Activated CD4-positive, alpha-beta memory T cell treated with anti-CD3 and anti-CD28 coated beads, Interleukin-2, amount 10 ng/mL, durations not matched to agents 7 days and 5 days (primary cell): Measurements from ENCODE around the gene PCDHB3. TPM values are rescaled to one million over a fixed set of nuclear protein-coding genes. Genes with fewer than 3 reads are reported as not detected.
"Not testable (repeated sequence)": the region's sequence is repeated elsewhere in the genome, so short reads cannot be mapped to it uniquely, and the experiment has no call there.

ENCODE experiments used
- CTCF ChIA-PET: fragments of 350-600 bp; sonication (Branson Sonifier 250); formaldehyde crosslinking; loops from one replicate; lab custom pipeline; 2021; ENCODE audit warnings: antibody characterized with exemption, inconsistent platforms; lab: Charles Lee
- POLR2A ChIA-PET: fragments of 350-600 bp; sonication (Branson Sonifier 250); formaldehyde crosslinking; loops from one replicate; lab custom pipeline; 2021; ENCODE audit warnings: antibody characterized with exemption; lab: Charles Lee
- DNase-seq: peaks from one replicate; pipeline ENCODE4 v3.0.0-alpha.2; 2020
- H3K27ac Mint-ChIP-seq: one replicate; pipeline ENCODE4 v1.8.0; 2021; ENCODE audit warnings: mild to moderate bottlenecking, mixed read lengths
- H3K27me3 Mint-ChIP-seq: one replicate; pipeline ENCODE4 v1.8.0; 2021; ENCODE audit warnings: mixed read lengths
- H3K36me3 Mint-ChIP-seq: one replicate; pipeline ENCODE4 v1.8.0; 2021; ENCODE audit warnings: low read depth, mixed read lengths
- H3K4me1 Mint-ChIP-seq: one replicate; pipeline ENCODE4 v1.8.0; 2021; ENCODE audit warnings: mixed read lengths
- H3K4me3 Mint-ChIP-seq: one replicate; pipeline ENCODE4 v1.8.0; 2021; ENCODE audit warnings: mild to moderate bottlenecking, mixed read lengths
- H3K9me3 Mint-ChIP-seq: one replicate; pipeline ENCODE4 v1.8.0; 2021; ENCODE audit warnings: mixed read lengths
- total RNA-seq, 2 experiments: library from RNA; stranded (reverse); gene quantifications; one replicate each; pipeline ENCODE4 v1.2.3, GENCODE V29; 2021

The PCDHB3 gene
- total RNA-seq, 2 experiments from 2014 or later, result not detected

DNA sequence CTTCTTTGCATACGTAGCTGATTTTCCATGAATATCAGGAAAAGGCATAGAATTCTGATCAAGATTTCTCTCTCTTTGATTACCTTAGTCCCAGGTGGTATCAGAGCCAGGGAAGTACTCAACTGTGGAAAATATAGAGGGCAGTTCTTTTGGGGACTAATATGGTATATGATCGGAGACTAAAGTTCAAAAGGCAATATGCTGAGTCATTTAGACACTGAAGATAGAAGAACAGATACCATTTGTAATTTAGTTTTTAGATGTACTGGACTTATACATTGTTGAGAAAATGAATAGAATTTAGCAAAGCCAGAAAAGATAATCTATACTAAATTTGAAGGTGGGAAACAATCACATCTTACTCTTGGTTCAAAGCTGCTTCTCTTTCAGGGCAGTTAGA lies 5.1 kb downstream of the PCDHB3 start:
- POLR2A ChIA-PET, result no interaction called here
- H3K9me3 Mint-ChIP-seq, result peaks cover 11% of the 10 kb centered on the region
- CTCF ChIA-PET, result no interaction called here
- DNase-seq, result no peak
- H3K4me3 Mint-ChIP-seq, result no peak overlapping the region
- H3K36me3 Mint-ChIP-seq, result peaks cover 3% of the 10 kb centered on the region
- H3K27me3 Mint-ChIP-seq, result no peaks in the 10 kb centered on the region
- H3K4me1 Mint-ChIP-seq, result no peaks in the 10 kb centered on the region
- H3K27ac Mint-ChIP-seq, result no peak overlapping the region

DNA sequence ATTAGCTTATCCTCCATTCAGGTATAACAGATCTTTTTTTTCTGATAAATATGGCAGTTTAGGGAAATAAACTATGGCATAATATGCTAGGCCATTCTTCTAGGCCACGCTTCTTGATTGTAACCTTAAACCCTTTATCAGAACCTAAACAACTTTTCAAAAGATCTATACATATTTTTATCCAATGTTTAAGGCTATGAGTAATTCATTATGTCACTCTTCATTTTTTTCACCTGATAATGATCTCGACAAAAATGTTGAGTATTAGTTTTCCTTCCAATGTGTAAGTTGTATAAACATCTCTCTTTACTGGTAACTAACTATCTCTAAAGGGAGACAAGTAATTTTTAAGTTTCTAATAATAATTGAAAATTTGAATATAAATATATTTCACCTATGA lies 19.0 kb downstream of the PCDHB3 start:
- H3K27me3 Mint-ChIP-seq, result no peaks in the 10 kb centered on the region
- no peak for DNase-seq
- no peak overlapping the region for H3K4me3 Mint-ChIP-seq
- H3K9me3 Mint-ChIP-seq, result peaks cover 11% of the 10 kb centered on the region
- CTCF ChIA-PET, result no interaction called here
- no peaks in the 10 kb centered on the region for H3K4me1 Mint-ChIP-seq
- POLR2A ChIA-PET, result no interaction called here
- H3K36me3 Mint-ChIP-seq, result no peaks in the 10 kb centered on the region
- no peak overlapping the region for H3K27ac Mint-ChIP-seq

DNA sequence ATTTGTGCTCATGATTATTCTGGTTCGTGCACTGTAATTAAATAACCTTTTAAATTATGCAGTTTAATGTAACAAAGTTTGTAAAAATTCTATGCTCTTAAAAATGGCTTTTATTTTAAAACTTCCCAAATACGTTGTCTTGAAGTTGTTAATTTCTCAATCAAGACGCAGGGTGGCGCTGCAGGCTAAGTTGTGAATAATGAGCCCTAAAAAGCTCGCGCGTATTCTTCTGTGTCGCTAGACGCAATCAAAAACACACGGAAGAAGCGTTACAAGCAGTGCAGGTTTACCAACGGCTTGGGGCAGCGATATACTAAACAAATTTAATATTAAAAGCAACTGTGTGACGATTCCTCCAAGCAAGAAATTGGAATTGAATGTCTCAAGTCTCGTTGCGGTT lies 21.3 kb downstream of the PCDHB3 start, which contains the start of gene PCDHB4:
TSS of gene PCDHB4 (plus strand) at position 256 of the 400 bp plus-strand sequence. CDS start 181 bp downstream, outside the sequence.
- CTCF ChIA-PET, result no interaction called here

DNA sequence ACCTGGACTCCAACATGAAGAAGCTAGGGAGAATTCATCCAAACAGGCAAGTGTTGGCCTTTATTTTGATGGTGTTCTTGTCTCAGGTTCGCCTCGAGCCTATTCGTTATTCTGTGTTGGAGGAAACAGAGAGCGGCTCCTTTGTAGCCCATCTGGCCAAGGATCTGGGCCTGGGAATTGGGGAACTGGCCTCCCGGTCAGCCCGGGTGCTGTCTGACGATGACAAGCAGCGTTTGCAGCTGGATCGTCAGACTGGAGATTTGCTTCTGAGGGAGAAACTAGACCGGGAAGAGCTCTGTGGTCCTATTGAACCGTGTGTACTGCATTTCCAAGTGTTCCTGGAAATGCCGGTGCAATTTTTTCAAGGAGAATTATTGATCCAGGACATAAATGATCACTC lies 21.7 kb downstream of the PCDHB3 start:
- ChIA-PET CTCF (no interaction called here), POLR2A (no interaction called here)
- no peaks in the 10 kb centered on the region for H3K27me3 Mint-ChIP-seq
- no peak overlapping the region for H3K4me3 Mint-ChIP-seq
- no peak overlapping the region for H3K27ac Mint-ChIP-seq
- H3K9me3 Mint-ChIP-seq, result peaks cover 6% of the 10 kb centered on the region
- no peak for DNase-seq
- no peaks in the 10 kb centered on the region for H3K36me3 Mint-ChIP-seq
- no peaks in the 10 kb centered on the region for H3K4me1 Mint-ChIP-seq

More for the DNA sequence above, 21.3 kb downstream of the PCDHB3 start, which contains the start of gene PCDHB4:
- Mint-ChIP-seq H3K27ac (no peak within 1 kb of the TSS), H3K4me1 (no peaks in the 10 kb centered on the region), H3K36me3 (no peaks in the 10 kb centered on the region), H3K4me3 (no peak within 1 kb of the TSS), H3K9me3 (peaks cover 9% of the 10 kb centered on the region), H3K27me3 (no peaks in the 10 kb centered on the region)
- POLR2A ChIA-PET, result no interaction called here
- DNase-seq, result no peak

DNA sequence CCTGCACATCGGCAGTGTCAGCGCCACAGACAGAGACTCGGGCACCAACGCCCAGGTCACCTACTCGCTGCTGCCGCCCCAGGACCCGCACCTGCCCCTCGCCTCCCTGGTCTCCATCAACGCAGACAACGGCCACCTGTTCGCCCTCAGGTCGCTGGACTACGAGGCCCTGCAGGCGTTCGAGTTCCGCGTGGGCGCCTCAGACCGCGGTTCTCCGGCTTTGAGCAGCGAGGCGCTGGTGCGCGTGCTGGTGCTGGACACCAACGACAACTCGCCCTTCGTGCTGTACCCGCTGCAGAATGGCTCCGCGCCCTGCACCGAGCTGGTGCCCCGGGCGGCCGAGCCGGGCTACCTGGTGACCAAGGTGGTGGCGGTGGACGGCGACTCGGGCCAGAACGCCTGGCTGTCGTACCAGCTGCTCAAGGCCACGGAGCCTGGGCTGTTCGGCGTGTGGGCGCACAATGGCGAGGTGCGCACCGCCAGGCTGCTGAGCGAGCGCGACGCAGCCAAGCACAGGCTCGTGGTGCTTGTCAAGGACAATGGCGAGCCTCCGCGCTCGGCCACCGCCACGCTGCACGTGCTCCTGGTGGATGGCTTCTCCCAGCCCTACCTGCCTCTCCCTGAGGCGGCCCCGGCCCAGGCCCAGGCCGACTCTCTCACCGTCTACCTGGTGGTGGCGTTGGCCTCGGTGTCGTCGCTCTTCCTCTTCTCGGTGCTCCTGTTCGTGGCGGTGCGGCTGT lies 23.3 kb downstream of the PCDHB3 start:
- H3K4me3 Mint-ChIP-seq, CTCF ChIA-PET, POLR2A ChIA-PET, H3K4me1 Mint-ChIP-seq, H3K9me3 Mint-ChIP-seq, DNase-seq, H3K27ac Mint-ChIP-seq, H3K36me3 Mint-ChIP-seq, H3K27me3 Mint-ChIP-seq: not testable (repeated sequence)

DNA sequence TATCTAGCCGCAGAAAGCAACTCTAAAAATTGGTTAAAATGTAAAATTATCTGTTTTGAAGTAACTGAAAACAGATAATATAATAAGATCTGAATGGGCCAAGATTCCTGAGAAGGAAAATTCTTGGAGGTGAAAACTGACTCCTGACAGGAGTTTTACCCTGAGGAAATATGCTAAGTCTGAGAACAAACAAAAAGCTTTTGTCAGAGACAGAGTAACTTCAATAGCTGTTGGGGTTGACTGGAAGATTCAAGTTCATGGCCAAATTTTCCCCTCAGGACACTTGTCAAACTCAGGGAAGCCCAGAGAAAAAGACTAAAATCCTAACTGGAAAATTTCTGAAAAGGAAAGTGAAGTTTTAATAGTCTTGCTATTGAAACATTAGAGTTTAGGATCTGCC lies 27.0 kb downstream of the PCDHB3 start:
- CTCF ChIA-PET, result no interaction called here

DNA sequence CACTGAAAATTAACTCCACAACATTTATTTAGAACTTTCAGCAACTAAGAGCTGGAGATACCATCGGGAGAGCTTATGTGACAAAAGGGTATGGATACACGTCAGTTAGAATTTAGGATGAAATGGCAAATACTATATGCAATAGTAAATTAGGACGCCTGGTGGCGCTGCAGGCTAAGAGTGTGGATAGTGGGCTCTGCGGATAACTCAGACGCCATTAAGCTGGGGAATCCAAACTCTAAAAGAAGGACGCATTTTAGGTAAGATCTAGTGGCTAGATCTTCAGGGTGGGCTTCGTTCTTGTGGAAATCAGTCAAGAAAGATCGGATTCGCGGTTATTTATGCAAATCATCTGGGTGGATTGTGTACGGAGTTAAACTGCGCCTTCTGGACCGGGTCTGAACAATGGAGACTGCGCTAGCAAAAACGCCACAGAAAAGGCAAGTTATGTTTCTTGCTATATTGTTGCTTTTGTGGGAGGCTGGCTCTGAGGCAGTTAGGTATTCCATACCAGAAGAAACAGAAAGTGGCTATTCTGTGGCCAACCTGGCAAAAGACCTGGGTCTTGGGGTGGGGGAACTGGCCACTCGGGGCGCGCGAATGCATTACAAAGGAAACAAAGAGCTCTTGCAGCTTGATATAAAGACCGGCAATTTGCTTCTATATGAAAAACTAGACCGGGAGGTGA lies 34.9 kb downstream of the PCDHB3 start, which contains the start of gene PCDHB5:
TSS of gene PCDHB5 (plus strand) at position 177 of the 688 bp plus-strand sequence. CDS start at position 406, 229 bp downstream.
- H3K27me3 Mint-ChIP-seq, result no peaks in the 10 kb centered on the region
- ChIA-PET CTCF (no interaction called here), POLR2A (no interaction called here)
- no peak for DNase-seq
- no peaks in the 10 kb centered on the region for H3K4me1 Mint-ChIP-seq
- peak within 1 kb of the TSS; percentile 13 for H3K4me3 Mint-ChIP-seq
- H3K9me3 Mint-ChIP-seq, result peaks cover 18% of the 10 kb centered on the region
- peaks cover 4% of the 10 kb centered on the region for H3K36me3 Mint-ChIP-seq
- no peak within 1 kb of the TSS for H3K27ac Mint-ChIP-seq

More for the DNA sequence above, 27.0 kb downstream of the PCDHB3 start:
- Mint-ChIP-seq H3K9me3 (peaks cover 8% of the 10 kb centered on the region), H3K27me3 (no peaks in the 10 kb centered on the region), H3K4me3 (no peak overlapping the region), H3K4me1 (no peaks in the 10 kb centered on the region), H3K27ac (no peak overlapping the region), H3K36me3 (no peaks in the 10 kb centered on the region)
- no peak for DNase-seq
- POLR2A ChIA-PET, result no interaction called here

DNA sequence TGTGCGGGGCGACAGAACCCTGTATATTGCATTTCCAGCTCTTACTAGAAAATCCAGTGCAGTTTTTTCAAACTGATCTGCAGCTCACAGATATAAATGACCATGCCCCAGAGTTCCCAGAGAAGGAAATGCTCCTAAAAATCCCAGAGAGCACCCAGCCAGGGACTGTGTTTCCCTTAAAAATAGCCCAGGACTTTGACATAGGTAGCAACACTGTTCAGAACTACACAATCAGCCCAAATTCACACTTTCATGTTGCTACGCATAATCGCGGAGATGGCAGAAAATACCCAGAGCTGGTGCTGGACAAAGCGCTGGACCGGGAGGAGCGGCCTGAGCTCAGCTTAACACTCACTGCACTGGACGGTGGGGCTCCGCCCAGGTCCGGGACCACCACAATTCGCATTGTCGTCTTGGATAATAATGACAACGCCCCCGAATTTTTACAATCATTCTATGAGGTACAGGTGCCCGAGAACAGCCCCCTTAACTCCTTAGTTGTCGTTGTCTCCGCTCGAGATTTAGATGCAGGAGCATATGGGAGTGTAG lies 35.5 kb downstream of the PCDHB3 start:
- ChIA-PET CTCF (no interaction called here), POLR2A (no interaction called here)
- H3K4me1 Mint-ChIP-seq, result no peaks in the 10 kb centered on the region
- H3K36me3 Mint-ChIP-seq, result peaks cover 4% of the 10 kb centered on the region
- H3K27me3 Mint-ChIP-seq, result no peaks in the 10 kb centered on the region
- no peak for DNase-seq
- H3K27ac Mint-ChIP-seq, result no peak overlapping the region
- peaks cover 16% of the 10 kb centered on the region for H3K9me3 Mint-ChIP-seq
- no peak overlapping the region for H3K4me3 Mint-ChIP-seq

DNA sequence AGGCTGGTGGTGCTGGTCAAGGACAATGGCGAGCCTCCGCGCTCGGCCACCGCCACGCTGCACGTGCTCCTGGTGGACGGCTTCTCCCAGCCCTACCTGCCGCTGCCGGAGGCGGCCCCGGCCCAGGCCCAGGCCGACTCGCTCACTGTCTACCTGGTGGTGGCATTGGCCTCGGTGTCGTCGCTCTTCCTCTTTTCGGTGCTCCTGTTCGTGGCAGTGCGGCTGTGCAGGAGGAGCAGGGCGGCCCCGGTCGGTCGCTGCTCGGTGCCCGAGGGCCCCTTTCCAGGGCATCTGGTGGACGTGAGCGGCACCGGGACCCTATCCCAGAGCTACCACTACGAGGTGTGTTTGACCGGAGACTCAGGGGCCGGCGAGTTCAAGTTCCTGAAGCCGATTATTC lies 37.1 kb downstream of the PCDHB3 start:
- H3K27me3 Mint-ChIP-seq, H3K4me3 Mint-ChIP-seq, CTCF ChIA-PET, POLR2A ChIA-PET, H3K27ac Mint-ChIP-seq, H3K4me1 Mint-ChIP-seq, H3K36me3 Mint-ChIP-seq, DNase-seq: not testable (repeated sequence)
- H3K9me3 Mint-ChIP-seq, result peaks cover 15% of the 10 kb centered on the region

DNA sequence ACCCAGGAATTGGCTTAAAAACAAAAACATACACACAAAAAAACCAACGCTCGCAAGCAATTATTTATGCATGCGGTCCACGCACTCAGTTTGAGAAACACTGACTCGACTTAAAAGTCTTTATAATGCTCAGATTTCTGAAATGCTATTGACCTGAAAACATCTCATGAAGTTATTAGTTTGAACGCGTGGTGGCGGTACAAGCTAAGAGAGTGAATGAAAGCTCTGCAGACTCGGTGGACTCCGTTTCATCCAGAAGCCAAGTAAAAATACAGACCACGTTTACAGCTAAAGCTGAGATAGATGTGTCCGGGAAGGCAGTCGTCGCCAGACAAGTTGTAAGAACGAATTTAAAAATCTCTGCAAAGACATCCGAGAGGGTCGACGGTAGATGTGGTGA lies 49.5 kb downstream of the PCDHB3 start, which contains the start of gene PCDHB6:
TSS of gene PCDHB6 (plus strand) at position 246 of the 400 bp plus-strand sequence. CDS start 201 bp downstream, outside the sequence.
- H3K9me3 Mint-ChIP-seq, result peaks cover 13% of the 10 kb centered on the region
- peaks cover 7% of the 10 kb centered on the region for H3K36me3 Mint-ChIP-seq
- H3K4me1 Mint-ChIP-seq, result no peaks in the 10 kb centered on the region
- no peak within 1 kb of the TSS for H3K4me3 Mint-ChIP-seq
- no peak within 1 kb of the TSS for H3K27ac Mint-ChIP-seq
- CTCF ChIA-PET, result interaction anchor here (0.9 kb wide), 1 partner anchor 33 kb away, joined by 3 read pairs; no protein-coding TSS in a partner anchor
- POLR2A ChIA-PET, result no interaction called here
- no peak for DNase-seq
- peaks cover 6% of the 10 kb centered on the region for H3K27me3 Mint-ChIP-seq

DNA sequence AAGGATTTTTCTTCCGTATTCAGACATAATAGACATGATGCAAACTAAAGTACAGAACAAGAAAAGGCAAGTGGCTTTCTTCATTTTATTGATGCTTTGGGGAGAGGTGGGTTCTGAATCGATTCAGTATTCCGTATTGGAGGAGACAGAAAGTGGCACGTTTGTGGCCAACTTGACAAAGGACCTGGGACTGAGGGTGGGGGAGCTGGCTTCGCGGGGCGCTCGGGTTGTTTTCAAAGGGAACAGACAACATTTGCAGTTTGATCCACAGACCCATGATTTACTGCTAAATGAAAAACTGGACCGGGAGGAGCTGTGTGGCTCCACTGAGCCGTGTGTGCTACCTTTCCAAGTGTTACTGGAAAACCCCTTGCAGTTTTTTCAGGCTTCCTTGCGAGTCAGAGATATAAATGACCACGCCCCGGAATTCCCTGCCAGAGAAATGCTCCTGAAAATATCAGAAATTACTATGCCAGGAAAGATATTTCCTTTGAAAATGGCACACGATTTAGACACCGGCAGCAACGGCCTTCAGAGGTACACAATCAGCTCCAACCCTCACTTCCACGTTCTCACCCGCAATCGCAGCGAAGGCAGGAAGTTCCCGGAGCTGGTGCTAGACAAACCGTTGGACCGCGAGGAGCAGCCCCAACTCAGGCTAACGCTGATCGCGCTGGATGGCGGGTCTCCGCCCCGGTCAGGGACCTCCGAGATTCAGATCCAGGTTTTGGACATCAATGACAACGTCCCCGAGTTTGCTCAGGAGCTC lies 50.1 kb downstream of the PCDHB3 start:
- ChIA-PET CTCF (interaction anchor here (0.9 kb wide), 1 partner anchor 33 kb away, joined by 3 read pairs; no protein-coding TSS in a partner anchor), POLR2A (no interaction called here)
- Mint-ChIP-seq H3K4me3 (no peak overlapping the region), H3K4me1 (no peaks in the 10 kb centered on the region), H3K36me3 (peaks cover 7% of the 10 kb centered on the region), H3K27me3 (peaks cover 6% of the 10 kb centered on the region), H3K9me3 (peaks cover 13% of the 10 kb centered on the region), H3K27ac (no peak overlapping the region)
- no peak for DNase-seq

DNA sequence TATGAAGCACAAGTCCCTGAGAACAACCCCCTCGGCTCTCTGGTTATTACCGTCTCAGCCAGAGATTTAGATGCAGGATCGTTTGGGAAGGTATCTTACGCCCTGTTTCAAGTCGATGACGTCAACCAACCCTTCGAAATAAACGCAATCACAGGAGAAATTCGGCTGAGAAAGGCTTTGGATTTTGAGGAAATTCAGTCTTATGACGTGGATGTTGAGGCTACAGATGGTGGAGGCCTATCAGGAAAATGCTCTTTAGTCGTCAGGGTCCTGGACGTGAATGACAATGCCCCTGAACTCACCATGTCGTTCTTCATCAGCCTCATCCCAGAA lies 50.7 kb downstream of the PCDHB3 start:
- Mint-ChIP-seq H3K27me3 (peaks cover 6% of the 10 kb centered on the region), H3K27ac (no peak overlapping the region), H3K36me3 (peaks cover 7% of the 10 kb centered on the region), H3K4me3 (no peak overlapping the region), H3K9me3 (peaks cover 13% of the 10 kb centered on the region), H3K4me1 (no peaks in the 10 kb centered on the region)
- POLR2A ChIA-PET, result no interaction called here
- CTCF ChIA-PET, result no interaction called here
- DNase-seq, result no peak

DNA sequence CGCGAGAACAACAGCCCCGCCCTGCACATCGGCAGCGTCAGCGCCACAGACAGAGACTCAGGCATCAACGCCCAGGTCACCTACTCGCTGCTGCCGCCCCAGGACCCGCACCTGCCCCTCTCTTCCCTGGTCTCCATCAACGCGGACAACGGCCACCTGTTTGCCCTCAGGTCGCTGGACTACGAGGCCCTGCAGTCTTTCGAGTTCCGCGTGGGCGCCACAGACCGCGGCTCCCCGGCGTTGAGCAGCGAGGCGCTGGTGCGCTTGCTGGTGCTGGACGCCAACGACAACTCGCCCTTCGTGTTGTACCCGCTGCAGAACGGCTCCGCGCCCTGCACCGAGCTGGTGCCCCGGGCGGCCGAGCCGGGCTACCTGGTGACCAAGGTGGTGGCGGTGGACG lies 51.4 kb downstream of the PCDHB3 start:
- H3K36me3 Mint-ChIP-seq, POLR2A ChIA-PET, H3K27ac Mint-ChIP-seq, H3K4me3 Mint-ChIP-seq, H3K4me1 Mint-ChIP-seq, H3K27me3 Mint-ChIP-seq, DNase-seq, CTCF ChIA-PET: not testable (repeated sequence)
- peaks cover 13% of the 10 kb centered on the region for H3K9me3 Mint-ChIP-seq
